Chondrocyte (in vitro differentiated cells): ENCODE measurements around the gene PPM1A. TPM values are rescaled to one million over a fixed set of nuclear protein-coding genes. Genes with fewer than 3 reads are reported as not detected.

Experiments
- DNase-seq: peaks from one replicate; pipeline ENCODE4 v3.0.0; 2021; ENCODE audit warnings: mixed read lengths, low spot score
- H3K27ac Mint-ChIP-seq: one replicate; pipeline ENCODE4 v1.8.0; 2021; ENCODE audit warnings: mild to moderate bottlenecking, moderate library complexity, mixed read lengths; ENCODE audit not compliant: unreplicated experiment
- H3K27me3 Mint-ChIP-seq: 2 replicates; pipeline ENCODE4 v1.8.0; 2021; ENCODE audit warnings: low read depth, mixed read lengths
- H3K36me3 Mint-ChIP-seq: 2 replicates; pipeline ENCODE4 v1.8.0; 2021; ENCODE audit warnings: low read depth, mixed read lengths
- H3K4me1 Mint-ChIP-seq: 2 replicates; pipeline ENCODE4 v1.8.0; 2021; ENCODE audit warnings: low read depth, mild to moderate bottlenecking, mixed read lengths
- H3K4me3 Mint-ChIP-seq: one replicate; pipeline ENCODE4 v1.8.0; 2021; ENCODE audit warnings: mild to moderate bottlenecking, moderate library complexity, mixed read lengths; ENCODE audit not compliant: unreplicated experiment
- H3K9me3 Mint-ChIP-seq: 2 replicates; pipeline ENCODE4 v1.8.0; 2021; ENCODE audit warnings: low read depth, mixed read lengths
- CTCF ChIP-seq: fragments of 200-600 bp; sonication (generic); IDR thresholded peaks from 2 replicates; pipeline ENCODE4 v1.5.0; 2021; ENCODE audit warnings: antibody characterized with exemption, mild to moderate bottlenecking, moderate library complexity
- total RNA-seq: library from RNA; stranded (reverse); gene quantifications from 3 replicates; pipeline ENCODE4 v1.2.1, GENCODE V29; 2021

PPM1A gene
- total RNA-seq, 1 donor from 2014 or later, result 43.9 TPM

- DNase-seq, result no peak
- Mint-ChIP-seq H3K27me3 (no peaks in the 10 kb centered on the region), H3K4me1 (no peaks in the 10 kb centered on the region), H3K9me3 (no peaks in the 10 kb centered on the region), H3K27ac (no peak overlapping the region), H3K4me3 (no peak overlapping the region), H3K36me3 (no peaks in the 10 kb centered on the region)
- no peak for TF ChIP-seq CTCF
These were observed 53.6 kb downstream of the PPM1A start for GRCh38 chr14:60302663-60303062.

GRCh38 chr14:60303745-60304144, 54.7 kb downstream of the PPM1A start:
- H3K4me1 Mint-ChIP-seq, result no peaks in the 10 kb centered on the region
- no peak for TF ChIP-seq CTCF

GRCh38 chr14:60304509-60304908, 55.5 kb downstream of the PPM1A start:
- H3K4me1 Mint-ChIP-seq, result no peaks in the 10 kb centered on the region
- no peaks in the 10 kb centered on the region for H3K36me3 Mint-ChIP-seq
- H3K27ac Mint-ChIP-seq, result no peak overlapping the region
- no peak overlapping the region for H3K4me3 Mint-ChIP-seq
- no peak for TF ChIP-seq CTCF
- no peaks in the 10 kb centered on the region for H3K27me3 Mint-ChIP-seq
- no peaks in the 10 kb centered on the region for H3K9me3 Mint-ChIP-seq
- no peak for DNase-seq

More at GRCh38 chr14:60303745-60304144, 54.7 kb downstream of the PPM1A start:
- Mint-ChIP-seq H3K36me3 (no peaks in the 10 kb centered on the region), H3K27ac (no peak overlapping the region), H3K9me3 (no peaks in the 10 kb centered on the region), H3K4me3 (no peak overlapping the region), H3K27me3 (no peaks in the 10 kb centered on the region)
- DNase-seq, result no peak

GRCh38 chr14:60309867-60310552, 61.0 kb downstream of the PPM1A start:
- H3K27ac Mint-ChIP-seq, result no peak overlapping the region
- H3K4me1 Mint-ChIP-seq, result no peaks in the 10 kb centered on the region
- no peak for TF ChIP-seq CTCF
- H3K27me3 Mint-ChIP-seq, result no peaks in the 10 kb centered on the region
- no peak overlapping the region for H3K4me3 Mint-ChIP-seq
- H3K9me3 Mint-ChIP-seq, result no peaks in the 10 kb centered on the region
- no peaks in the 10 kb centered on the region for H3K36me3 Mint-ChIP-seq
- no peak for DNase-seq

GRCh38 chr14:60311417-60311816, 62.4 kb downstream of the PPM1A start:
- H3K36me3 Mint-ChIP-seq, result no peaks in the 10 kb centered on the region
- H3K9me3 Mint-ChIP-seq, result no peaks in the 10 kb centered on the region
- TF ChIP-seq CTCF, result no peak
- H3K27me3 Mint-ChIP-seq, result no peaks in the 10 kb centered on the region
- H3K27ac Mint-ChIP-seq, result no peak overlapping the region
- no peak overlapping the region for H3K4me3 Mint-ChIP-seq
- no peak for DNase-seq
- H3K4me1 Mint-ChIP-seq, result no peaks in the 10 kb centered on the region
